Stimulated activated CD4-positive, alpha-beta T cell treated with anti-CD3 and anti-CD28 coated beads, Interleukin-15, amount 100 ng/mL, for 1 hour (primary cell): ENCODE measurements around the gene FOXQ1.
"Not testable (repeated sequence)": the region's sequence is repeated elsewhere in the genome, so short reads cannot be mapped to it uniquely, and the experiment has no call there.

Source experiments
- DNase-seq, 2 donors: peaks; one replicate each; pipeline ENCODE4 v3.0.0-alpha.2; 2020; ENCODE audit warnings: low read depth in 1 of 2, low spot score in 1 of 2

The FOXQ1 gene

DNA sequence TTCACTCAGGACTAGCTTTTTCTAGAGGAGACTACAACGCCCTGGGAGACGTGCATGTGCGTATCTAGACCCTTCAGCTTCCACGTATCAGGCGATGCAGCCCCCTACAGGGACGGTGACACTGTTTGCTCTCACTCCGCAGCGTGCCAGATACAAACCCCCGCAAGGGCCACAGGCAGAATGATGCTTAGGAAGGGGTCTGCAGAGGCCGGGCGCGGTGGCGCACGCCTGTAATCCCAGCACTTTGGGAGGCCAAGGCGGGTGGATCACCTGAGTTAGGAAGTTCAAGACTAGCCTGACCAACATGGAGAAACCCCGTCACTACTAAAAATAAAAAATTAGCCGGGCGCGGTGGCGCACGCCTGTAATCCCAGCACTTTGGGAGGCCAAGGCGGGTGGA lies 6.7 kb downstream of the FOXQ1 start:
- DNase-seq, result not testable (repeated sequence)

GRCh38 chr6:1321738-1322137 lies 9.8 kb downstream of the FOXQ1 start:
- no peak for DNase-seq

DNA sequence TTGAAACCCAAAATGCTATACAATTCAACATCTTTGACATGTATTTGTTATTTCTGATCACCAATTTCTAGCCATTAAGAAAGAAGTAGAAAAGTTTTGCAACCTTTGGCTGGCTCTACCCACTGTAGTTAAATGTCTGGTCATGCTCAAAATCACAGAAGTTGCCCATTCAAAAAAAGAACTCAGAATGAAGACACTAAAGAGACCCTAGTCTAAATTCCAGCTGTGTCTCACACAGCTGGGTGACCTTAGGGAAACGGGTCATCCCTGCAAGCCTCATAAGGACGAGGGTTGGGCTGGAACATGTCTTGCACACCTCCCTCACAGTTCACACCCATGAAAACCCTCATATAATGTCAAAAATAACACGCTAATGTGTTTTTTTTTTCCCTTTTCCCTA lies 10.3 kb downstream of the FOXQ1 start:
- no peak for DNase-seq

DNA sequence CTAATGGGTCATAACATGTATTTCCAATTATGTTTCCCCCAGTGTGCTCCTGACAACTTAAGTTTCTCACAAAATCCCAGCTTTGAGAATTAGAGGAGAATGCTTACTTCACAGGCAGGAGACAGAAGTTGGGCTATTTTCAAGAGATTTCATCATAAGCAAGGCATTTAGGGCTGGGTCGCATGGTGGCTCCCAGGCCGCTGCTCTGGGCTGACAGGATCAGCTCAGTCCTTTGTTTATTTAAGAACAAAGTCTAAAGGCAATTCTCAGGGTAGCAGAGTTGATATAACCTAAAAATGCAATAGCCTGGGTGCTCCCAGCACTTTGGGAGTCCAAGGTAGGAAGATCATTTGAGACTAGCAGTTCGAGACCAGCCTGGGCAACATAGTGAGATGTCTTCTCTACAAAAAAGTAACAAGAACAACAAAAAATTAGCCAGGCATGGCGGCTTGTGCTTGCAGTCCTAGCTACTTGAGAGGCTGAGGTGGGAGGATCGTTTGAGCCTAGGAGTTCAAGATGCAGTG lies 10.9 kb downstream of the FOXQ1 start:
- no peak for DNase-seq

GRCh38 chr6:1324936-1325335 lies 13.0 kb downstream of the FOXQ1 start:
- DNase-seq, result no peak

- no peak for DNase-seq
These were observed 13.8 kb downstream of the FOXQ1 start for GRCh38 chr6:1325461-1326309.

- no peak for DNase-seq
These were observed 14.7 kb downstream of the FOXQ1 start for GRCh38 chr6:1326535-1327121.

- no peak for DNase-seq
These were observed 15.7 kb downstream of the FOXQ1 start for GRCh38 chr6:1327630-1328029.

GRCh38 chr6:1328129-1328800 lies 16.4 kb downstream of the FOXQ1 start:
- no peak for DNase-seq

- DNase-seq, result no peak
These were observed 17.8 kb downstream of the FOXQ1 start for GRCh38 chr6:1329708-1330107.

DNA sequence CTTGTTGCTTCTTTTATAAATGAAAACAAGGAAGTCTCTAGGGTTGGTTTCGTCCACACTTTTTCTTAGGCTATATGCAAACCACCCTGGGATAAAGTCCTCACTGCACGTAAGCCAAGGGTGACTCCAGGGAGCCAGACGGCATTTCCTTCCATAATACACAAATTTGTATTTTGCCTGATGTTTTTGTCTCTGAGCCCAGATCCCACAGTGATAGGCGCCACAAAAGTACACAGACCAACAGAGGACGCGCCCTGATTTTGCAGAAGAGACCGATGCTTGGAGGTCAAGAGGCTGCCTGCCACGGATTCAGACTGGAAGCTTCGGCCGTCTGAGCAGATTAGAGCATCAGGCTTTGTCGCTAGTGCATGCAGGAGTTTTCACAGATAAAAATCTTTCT lies 22.8 kb downstream of the FOXQ1 start:
- DNase-seq, result no peak

- DNase-seq, result no peak
These were observed 23.6 kb downstream of the FOXQ1 start for GRCh38 chr6:1335367-1336037.

DNA sequence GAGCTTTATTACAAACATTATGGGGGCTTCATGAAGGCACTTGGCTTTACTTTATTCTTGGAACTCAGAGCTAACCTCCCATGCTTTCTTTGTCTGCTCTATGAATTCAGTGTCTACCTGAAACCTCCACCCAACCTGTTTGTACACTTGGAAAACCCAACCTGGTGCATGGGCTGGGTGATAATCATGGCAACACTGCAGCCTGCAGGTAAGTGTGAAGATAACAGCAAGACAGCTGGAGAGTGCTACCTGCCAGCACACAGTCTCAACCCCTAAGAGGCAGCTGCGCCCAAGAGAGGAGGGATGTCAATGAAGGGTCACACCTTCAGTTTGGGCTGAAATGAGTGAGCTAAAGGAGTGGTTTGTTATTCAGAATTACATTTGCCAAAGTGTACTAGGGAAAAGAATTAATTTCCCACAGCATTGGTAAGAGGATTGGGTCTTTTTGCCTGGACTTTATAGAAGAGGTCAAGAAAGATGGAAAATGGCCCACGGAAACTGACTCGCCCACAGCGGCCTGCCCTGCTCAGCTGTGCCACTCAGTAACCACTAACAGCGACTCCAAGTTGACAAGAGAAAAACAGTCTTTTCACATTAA lies 24.4 kb downstream of the FOXQ1 start:
- DNase-seq, result no peak

GRCh38 chr6:1337791-1338190 lies 25.9 kb downstream of the FOXQ1 start:
- no peak for DNase-seq

DNA sequence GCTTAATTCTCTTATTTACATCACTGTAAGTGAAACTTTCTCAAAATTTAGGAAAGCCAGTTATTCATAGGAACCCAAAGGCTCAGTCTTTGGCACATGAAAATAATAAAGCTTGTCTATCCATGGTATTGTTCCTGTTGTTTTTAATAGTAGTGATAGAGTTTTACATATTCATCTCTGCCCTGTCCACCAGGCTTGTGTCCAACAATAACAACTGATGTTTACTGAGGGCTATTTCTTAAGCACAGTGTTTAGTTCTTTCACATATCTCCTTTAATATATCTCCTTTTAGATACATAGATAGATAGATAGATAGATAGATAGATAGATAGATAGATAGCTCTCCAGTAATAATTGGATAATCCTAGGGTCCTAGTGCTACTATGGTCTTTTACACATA lies 34.2 kb downstream of the FOXQ1 start:
- no peak for DNase-seq

- no peak for DNase-seq
These were observed 34.7 kb downstream of the FOXQ1 start for GRCh38 chr6:1346558-1347091.

- DNase-seq, result no peak
These were observed 35.3 kb downstream of the FOXQ1 start for GRCh38 chr6:1347161-1347560.

- DNase-seq, result no peak
These were observed 36.8 kb downstream of the FOXQ1 start for GRCh38 chr6:1348675-1349074.

- no peak for DNase-seq
These were observed 37.8 kb downstream of the FOXQ1 start for GRCh38 chr6:1349655-1350054.

DNA sequence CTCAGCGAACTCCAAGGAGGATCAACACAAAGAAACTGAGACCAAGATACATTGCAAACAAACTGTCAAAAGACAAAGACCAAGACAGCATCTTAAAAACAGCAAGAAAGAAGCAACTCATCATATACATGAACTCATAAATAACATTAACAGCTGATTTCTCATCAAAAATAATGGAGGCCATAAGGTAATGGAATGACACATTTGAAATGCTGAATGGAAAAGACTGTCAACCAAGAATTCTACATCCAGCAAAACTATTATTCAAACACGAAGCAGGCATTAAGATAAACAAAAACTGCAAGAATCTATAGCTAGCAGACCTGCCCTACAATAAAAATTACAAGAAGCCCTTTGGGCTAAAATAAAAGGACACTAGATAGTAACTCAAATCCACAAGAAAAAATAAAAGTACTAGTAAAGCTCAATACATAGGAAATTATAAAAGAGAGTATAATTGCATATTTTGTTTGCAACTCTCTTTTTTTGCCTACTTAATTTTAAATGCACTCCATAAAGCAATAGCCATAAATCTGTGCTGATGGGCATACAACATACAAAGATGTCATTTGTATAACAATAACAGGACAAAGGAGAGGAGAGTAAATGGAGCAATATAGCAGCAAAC lies 39.6 kb downstream of the FOXQ1 start:
- DNase-seq, result no peak
